Ovary (tissue), 3 donors: ENCODE data around the gene FGFBP3.

Experiments used
- EP300 ChIP-seq: sonication (generic); formaldehyde crosslinking; IDR thresholded peaks from one replicate; pipeline ENCODE4 v1.6.1; 2017; ENCODE audit warnings: antibody characterized with exemption
- POLR2A ChIP-seq: fragments of 450-650 bp; IDR thresholded peaks from one replicate; pipeline ENCODE4 v1.6.1; 2017; ENCODE audit warnings: antibody characterized with exemption, mild to moderate bottlenecking, moderate library complexity
- TF ChIP-seq, protein P1 (sequence below), 3 donors: fragments of 450-650 bp in 2 of 3; fragments of 200-600 bp in 1 of 3; IDR thresholded peaks; one replicate each; pipeline versions ENCODE4 v1.5.1 to v1.8.0; 2016 to 2022; ENCODE audit warnings: antibody characterized with exemption in 3 of 3, mild to moderate bottlenecking in 1 of 3
- donor health status: DM: no; HTN: no; CAD: no.

DNA sequence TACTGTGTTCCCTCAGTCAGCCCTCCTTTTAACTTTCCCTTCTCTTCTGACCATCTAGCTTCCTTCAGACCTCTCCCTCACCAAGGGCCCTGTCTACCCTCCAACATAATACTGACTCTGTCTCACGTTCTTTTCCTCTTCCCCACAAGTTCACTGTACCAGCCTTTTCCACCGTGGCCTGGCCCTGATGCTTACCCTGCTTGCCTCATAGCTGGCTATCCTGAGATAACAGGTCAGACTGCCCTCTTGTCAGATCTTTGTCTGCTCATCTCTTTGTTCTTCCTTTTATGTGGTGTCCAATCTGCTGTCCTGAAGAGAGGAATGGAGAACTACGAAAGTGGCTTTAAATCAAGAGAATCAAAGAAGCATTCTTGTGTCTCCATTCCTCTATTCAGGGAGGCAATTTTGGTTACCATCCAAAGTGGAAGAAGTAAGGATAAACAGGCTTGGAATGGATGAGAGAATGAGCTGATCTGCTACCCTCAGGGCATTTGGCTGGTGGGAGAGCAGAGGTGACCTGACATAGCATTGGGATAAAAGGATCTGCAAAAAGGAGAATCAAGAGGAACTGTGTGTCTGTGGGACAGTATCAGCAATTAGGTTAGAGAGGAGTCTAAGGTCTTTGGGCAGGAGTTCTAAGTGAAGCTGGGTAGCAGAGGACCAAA lies 22.4 kb upstream of the FGFBP3 start:
- TF ChIP-seq, protein P1, sequence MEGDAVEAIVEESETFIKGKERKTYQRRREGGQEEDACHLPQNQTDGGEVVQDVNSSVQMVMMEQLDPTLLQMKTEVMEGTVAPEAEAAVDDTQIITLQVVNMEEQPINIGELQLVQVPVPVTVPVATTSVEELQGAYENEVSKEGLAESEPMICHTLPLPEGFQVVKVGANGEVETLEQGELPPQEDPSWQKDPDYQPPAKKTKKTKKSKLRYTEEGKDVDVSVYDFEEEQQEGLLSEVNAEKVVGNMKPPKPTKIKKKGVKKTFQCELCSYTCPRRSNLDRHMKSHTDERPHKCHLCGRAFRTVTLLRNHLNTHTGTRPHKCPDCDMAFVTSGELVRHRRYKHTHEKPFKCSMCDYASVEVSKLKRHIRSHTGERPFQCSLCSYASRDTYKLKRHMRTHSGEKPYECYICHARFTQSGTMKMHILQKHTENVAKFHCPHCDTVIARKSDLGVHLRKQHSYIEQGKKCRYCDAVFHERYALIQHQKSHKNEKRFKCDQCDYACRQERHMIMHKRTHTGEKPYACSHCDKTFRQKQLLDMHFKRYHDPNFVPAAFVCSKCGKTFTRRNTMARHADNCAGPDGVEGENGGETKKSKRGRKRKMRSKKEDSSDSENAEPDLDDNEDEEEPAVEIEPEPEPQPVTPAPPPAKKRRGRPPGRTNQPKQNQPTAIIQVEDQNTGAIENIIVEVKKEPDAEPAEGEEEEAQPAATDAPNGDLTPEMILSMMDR (IDR thresholded peaks at IDR 0.05): no peak
- TF ChIP-seq POLR2A (no peak), EP300 (no peak)
